OCI-LY3 (cell line): ENCODE measurements around the gene LOXL1.

ENCODE experiments used
- EZH2phosphoT487 ChIP-seq: fragments of 200-600 bp; shearing (Covaris generic); IDR thresholded peaks from 2 replicates; pipeline ENCODE4 v1.6.1; 2018; ENCODE audit warnings: antibody characterized with exemption, mixed run types, low read depth
- TF ChIP-seq, protein P1 (sequence below): fragments of 200-600, 300-600 bp; sonication (generic); IDR thresholded peaks from 2 replicates; pipeline ENCODE4 v1.5.1; 2014; ENCODE audit warnings: antibody characterized with exemption, low read length, low read depth

DNA sequence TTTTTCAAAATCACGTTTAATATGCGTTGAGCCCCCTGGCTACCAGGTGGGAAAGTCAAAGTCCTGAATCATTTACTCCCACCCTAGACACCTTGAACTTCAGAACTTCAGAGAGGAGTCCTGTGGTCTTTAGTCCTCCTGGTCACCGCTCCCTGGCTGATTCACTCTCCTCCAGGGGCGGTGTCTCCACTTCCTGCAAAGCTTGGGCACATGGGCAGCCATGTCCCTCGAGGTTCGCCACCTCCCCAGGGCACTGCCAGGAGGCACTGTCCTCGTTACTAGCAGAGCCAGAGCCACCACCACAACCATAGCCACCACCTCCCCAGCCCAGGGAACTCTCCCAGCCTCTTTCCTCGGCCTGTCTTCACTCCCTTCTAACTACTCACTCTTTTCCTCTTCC, 31.0 kb downstream of the LOXL1 start:
- TF ChIP-seq, protein P1, sequence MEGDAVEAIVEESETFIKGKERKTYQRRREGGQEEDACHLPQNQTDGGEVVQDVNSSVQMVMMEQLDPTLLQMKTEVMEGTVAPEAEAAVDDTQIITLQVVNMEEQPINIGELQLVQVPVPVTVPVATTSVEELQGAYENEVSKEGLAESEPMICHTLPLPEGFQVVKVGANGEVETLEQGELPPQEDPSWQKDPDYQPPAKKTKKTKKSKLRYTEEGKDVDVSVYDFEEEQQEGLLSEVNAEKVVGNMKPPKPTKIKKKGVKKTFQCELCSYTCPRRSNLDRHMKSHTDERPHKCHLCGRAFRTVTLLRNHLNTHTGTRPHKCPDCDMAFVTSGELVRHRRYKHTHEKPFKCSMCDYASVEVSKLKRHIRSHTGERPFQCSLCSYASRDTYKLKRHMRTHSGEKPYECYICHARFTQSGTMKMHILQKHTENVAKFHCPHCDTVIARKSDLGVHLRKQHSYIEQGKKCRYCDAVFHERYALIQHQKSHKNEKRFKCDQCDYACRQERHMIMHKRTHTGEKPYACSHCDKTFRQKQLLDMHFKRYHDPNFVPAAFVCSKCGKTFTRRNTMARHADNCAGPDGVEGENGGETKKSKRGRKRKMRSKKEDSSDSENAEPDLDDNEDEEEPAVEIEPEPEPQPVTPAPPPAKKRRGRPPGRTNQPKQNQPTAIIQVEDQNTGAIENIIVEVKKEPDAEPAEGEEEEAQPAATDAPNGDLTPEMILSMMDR = no peak
- TF ChIP-seq EZH2phosphoT487 = no peak
